SK-N-SH treated with all-trans-retinoic acid at 6 μM for 48 hours (cell line): ENCODE measurements around the gene TNS3.

Source experiments
- ATAC-seq: fragments of 200-7000 bp; cut with Tn5 transposase; 3 replicates; pipeline ENCODE4 v1.9.1; 2020; ENCODE audit warnings: mild to moderate bottlenecking, moderate library complexity
- ARNTL ChIP-seq: fragments of 450-650 bp; formaldehyde crosslinking; IDR thresholded peaks from 2 replicates; pipeline ENCODE4 v1.5.0; 2020; ENCODE audit warnings: low read depth, mild to moderate bottlenecking, moderate library complexity, borderline replicate concordance
- BACH2 ChIP-seq: fragments of 250-450 bp; sonication (Bioruptor Pico); IDR thresholded peaks from 2 replicates; pipeline ENCODE4 v1.9.0; 2021; ENCODE audit warnings: mild to moderate bottlenecking, borderline replicate concordance
- CREB5 ChIP-seq: fragments of 250-450 bp; sonication (Bioruptor Pico); IDR thresholded peaks from 2 replicates; pipeline ENCODE4 v1.5.1; 2020; ENCODE audit warnings: low read depth, mild to moderate bottlenecking, moderate library complexity
- CSDC2 ChIP-seq: fragments of 250-450 bp; sonication (Bioruptor Pico); IDR thresholded peaks from 2 replicates; pipeline ENCODE4 v1.5.0; 2020; ENCODE audit warnings: mild to moderate bottlenecking, moderate library complexity
- ESRRG ChIP-seq: fragments of 250-450 bp; sonication (Bioruptor Pico); IDR thresholded peaks from 2 replicates; pipeline ENCODE4 v1.6.1; 2021; ENCODE audit warnings: mild to moderate bottlenecking
- GLIS3 ChIP-seq: fragments of 250-450 bp; sonication (Bioruptor Pico); IDR thresholded peaks from 2 replicates; pipeline ENCODE4 v1.5.0; 2020; ENCODE audit warnings: mild to moderate bottlenecking, moderate library complexity
- ISL1 ChIP-seq: fragments of 250-450 bp; sonication (Bioruptor Pico); IDR thresholded peaks from 2 replicates; pipeline ENCODE4 v2.1.2; 2022; ENCODE audit warnings: mild to moderate bottlenecking, moderate library complexity
- OSR1 ChIP-seq: fragments of 250-450 bp; sonication (Bioruptor Pico); IDR thresholded peaks from 2 replicates; pipeline ENCODE4 v1.8.0; 2022; ENCODE audit warnings: moderate library complexity, mild to moderate bottlenecking, inconsistent platforms
- PATZ1 ChIP-seq: fragments of 250-450 bp; sonication (Bioruptor Pico); IDR thresholded peaks from 2 replicates; pipeline ENCODE4 v1.8.0; 2020; ENCODE audit warnings: mild to moderate bottlenecking, moderate library complexity, borderline replicate concordance
- PPARA ChIP-seq: fragments of 250-450 bp; sonication (Bioruptor Pico); IDR thresholded peaks from 2 replicates; pipeline ENCODE4 v1.5.0; 2020; ENCODE audit warnings: mild to moderate bottlenecking, borderline replicate concordance
- RARB ChIP-seq: fragments of 250-450 bp; sonication (Bioruptor Pico); IDR thresholded peaks from 2 replicates; pipeline ENCODE4 v1.8.0; 2021; ENCODE audit warnings: mild to moderate bottlenecking, moderate library complexity
- SNAI2 ChIP-seq: fragments of 250-450 bp; sonication (Bioruptor Pico); IDR thresholded peaks from 2 replicates; pipeline ENCODE4 v1.5.0; 2020; ENCODE audit warnings: mild to moderate bottlenecking, moderate library complexity
- TOX ChIP-seq: fragments of 250-450 bp; sonication (Bioruptor Pico); IDR thresholded peaks from 2 replicates; pipeline ENCODE4 v1.8.0; 2021; ENCODE audit warnings: mild to moderate bottlenecking, moderate library complexity, borderline replicate concordance
- ZC3H10 ChIP-seq: fragments of 250-450 bp; sonication (Bioruptor Pico); IDR thresholded peaks from 2 replicates; pipeline ENCODE4 v1.5.1; 2021; ENCODE audit warnings: mild to moderate bottlenecking, moderate library complexity
- ZFP3 ChIP-seq: fragments of 250-450 bp; sonication (Bioruptor Pico); IDR thresholded peaks from 2 replicates; pipeline ENCODE4 v1.5.0; 2020; ENCODE audit warnings: mild to moderate bottlenecking, moderate library complexity
- ZFP30 ChIP-seq: fragments of 450-650 bp; formaldehyde crosslinking; IDR thresholded peaks from 2 replicates; pipeline ENCODE4 v1.5.0; 2022; ENCODE audit warnings: mild to moderate bottlenecking, moderate library complexity
- ZNF565 ChIP-seq: fragments of 450-650 bp; formaldehyde crosslinking; conservative IDR thresholded peaks from 2 replicates; pipeline ENCODE4 v1.5.0; 2020; ENCODE audit warnings: low read depth, mild to moderate bottlenecking, moderate library complexity
- ZNF70 ChIP-seq: fragments of 450-650 bp; formaldehyde crosslinking; IDR thresholded peaks from 2 replicates; pipeline ENCODE4 v1.5.0; 2020; ENCODE audit warnings: mild to moderate bottlenecking, moderate library complexity
- ZNF8 ChIP-seq: fragments of 450-650 bp; formaldehyde crosslinking; IDR thresholded peaks from 2 replicates; pipeline ENCODE4 v1.5.0; 2020; ENCODE audit warnings: mild to moderate bottlenecking, moderate library complexity
- TF ChIP-seq, protein P1 (sequence below): fragments of 250-450 bp; sonication (Bioruptor Pico); IDR thresholded peaks from 2 replicates; pipeline ENCODE4 v1.8.0; 2021; ENCODE audit warnings: low read depth, mild to moderate bottlenecking, moderate library complexity, borderline replicate concordance
- TF ChIP-seq, protein P2 (sequence below): fragments of 250-450 bp; sonication (Bioruptor Pico); IDR thresholded peaks from 2 replicates; pipeline ENCODE4 v1.5.1; 2021; ENCODE audit warnings: mild to moderate bottlenecking, moderate library complexity
- TF ChIP-seq, protein P3 (sequence below): fragments of 250-450 bp; sonication (Bioruptor Pico); IDR thresholded peaks from 2 replicates; pipeline ENCODE4 v1.5.0; 2020; ENCODE audit warnings: mild to moderate bottlenecking, moderate library complexity

The TNS3 gene

GRCh38 chr7:47557317-47557693, 24.6 kb downstream of the TNS3 start:
- ATAC-seq: no peak
- no peak for TF ChIP-seq ZC3H10
- TF ChIP-seq CREB5 (CRISPR knock-in tag): no peak
- no peak for TF ChIP-seq ZNF70 (CRISPR knock-in tag)
- TF ChIP-seq GLIS3 (CRISPR knock-in tag): no peak
- TF ChIP-seq ISL1 (CRISPR knock-in tag): no peak
- TF ChIP-seq ZFP30 (CRISPR knock-in tag): no peak

- ATAC-seq: peak; percentile 8; the same call in 1 of the 3 replicates
Measured at GRCh38 chr7:47556511-47557180, 25.3 kb downstream of the TNS3 start.

DNA sequence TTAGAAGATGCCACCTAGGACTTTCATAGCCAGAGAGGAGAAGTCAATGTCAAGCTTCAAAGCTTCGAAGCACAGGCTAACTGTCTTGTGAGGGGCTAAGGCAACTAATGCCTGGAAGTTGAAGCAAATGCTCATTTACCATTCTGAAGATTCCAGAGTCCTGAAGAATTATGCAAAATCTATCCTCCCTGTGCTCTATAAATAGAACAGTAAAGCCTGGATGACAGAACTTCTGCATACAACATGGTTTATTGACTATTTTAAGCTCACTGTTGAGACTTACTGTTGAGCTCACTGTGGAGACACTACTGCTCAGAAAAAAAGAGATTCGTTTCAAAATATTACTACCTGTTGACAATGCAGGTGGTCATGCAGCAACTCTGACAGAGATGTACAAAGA, 28.6 kb downstream of the TNS3 start:
- ATAC-seq: no peak
- TF ChIP-seq BACH2 (CRISPR knock-in tag) (no peak), CSDC2 (no peak), ZNF70 (CRISPR knock-in tag) (no peak), ZNF565 (CRISPR knock-in tag) (no peak), PPARA (CRISPR knock-in tag) (no peak), ZFP3 (CRISPR knock-in tag) (no peak), ARNTL (no peak), ESRRG (CRISPR knock-in tag) (no peak), RARB (no peak), OSR1 (CRISPR knock-in tag) (no peak), CREB5 (CRISPR knock-in tag) (no peak), SNAI2 (CRISPR knock-in tag) (no peak), ZNF8 (CRISPR knock-in tag) (no peak), ZFP30 (CRISPR knock-in tag) (no peak), PATZ1 (CRISPR knock-in tag) (no peak), ZC3H10 (no peak), ISL1 (CRISPR knock-in tag) (no peak)
- TF ChIP-seq, protein P1, sequence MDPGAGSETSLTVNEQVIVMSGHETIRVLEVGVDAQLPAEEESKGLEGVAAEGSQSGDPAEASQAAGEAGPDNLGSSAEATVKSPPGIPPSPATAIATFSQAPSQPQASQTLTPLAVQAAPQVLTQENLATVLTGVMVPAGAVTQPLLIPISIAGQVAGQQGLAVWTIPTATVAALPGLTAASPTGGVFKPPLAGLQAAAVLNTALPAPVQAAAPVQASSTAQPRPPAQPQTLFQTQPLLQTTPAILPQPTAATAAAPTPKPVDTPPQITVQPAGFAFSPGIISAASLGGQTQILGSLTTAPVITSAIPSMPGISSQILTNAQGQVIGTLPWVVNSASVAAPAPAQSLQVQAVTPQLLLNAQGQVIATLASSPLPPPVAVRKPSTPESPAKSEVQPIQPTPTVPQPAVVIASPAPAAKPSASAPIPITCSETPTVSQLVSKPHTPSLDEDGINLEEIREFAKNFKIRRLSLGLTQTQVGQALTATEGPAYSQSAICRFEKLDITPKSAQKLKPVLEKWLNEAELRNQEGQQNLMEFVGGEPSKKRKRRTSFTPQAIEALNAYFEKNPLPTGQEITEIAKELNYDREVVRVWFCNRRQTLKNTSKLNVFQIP (CRISPR knock-in tag): no peak
- TF ChIP-seq, protein P2, sequence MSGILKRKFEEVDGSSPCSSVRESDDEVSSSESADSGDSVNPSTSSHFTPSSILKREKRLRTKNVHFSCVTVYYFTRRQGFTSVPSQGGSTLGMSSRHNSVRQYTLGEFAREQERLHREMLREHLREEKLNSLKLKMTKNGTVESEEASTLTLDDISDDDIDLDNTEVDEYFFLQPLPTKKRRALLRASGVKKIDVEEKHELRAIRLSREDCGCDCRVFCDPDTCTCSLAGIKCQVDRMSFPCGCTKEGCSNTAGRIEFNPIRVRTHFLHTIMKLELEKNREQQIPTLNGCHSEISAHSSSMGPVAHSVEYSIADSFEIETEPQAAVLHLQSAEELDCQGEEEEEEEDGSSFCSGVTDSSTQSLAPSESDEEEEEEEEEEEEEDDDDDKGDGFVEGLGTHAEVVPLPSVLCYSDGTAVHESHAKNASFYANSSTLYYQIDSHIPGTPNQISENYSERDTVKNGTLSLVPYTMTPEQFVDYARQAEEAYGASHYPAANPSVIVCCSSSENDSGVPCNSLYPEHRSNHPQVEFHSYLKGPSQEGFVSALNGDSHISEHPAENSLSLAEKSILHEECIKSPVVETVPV (CRISPR knock-in tag): no peak
- TF ChIP-seq, protein P3, sequence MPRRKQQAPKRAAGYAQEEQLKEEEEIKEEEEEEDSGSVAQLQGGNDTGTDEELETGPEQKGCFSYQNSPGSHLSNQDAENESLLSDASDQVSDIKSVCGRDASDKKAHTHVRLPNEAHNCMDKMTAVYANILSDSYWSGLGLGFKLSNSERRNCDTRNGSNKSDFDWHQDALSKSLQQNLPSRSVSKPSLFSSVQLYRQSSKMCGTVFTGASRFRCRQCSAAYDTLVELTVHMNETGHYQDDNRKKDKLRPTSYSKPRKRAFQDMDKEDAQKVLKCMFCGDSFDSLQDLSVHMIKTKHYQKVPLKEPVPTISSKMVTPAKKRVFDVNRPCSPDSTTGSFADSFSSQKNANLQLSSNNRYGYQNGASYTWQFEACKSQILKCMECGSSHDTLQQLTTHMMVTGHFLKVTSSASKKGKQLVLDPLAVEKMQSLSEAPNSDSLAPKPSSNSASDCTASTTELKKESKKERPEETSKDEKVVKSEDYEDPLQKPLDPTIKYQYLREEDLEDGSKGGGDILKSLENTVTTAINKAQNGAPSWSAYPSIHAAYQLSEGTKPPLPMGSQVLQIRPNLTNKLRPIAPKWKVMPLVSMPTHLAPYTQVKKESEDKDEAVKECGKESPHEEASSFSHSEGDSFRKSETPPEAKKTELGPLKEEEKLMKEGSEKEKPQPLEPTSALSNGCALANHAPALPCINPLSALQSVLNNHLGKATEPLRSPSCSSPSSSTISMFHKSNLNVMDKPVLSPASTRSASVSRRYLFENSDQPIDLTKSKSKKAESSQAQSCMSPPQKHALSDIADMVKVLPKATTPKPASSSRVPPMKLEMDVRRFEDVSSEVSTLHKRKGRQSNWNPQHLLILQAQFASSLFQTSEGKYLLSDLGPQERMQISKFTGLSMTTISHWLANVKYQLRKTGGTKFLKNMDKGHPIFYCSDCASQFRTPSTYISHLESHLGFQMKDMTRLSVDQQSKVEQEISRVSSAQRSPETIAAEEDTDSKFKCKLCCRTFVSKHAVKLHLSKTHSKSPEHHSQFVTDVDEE (CRISPR knock-in tag): no peak

More at GRCh38 chr7:47556511-47557180, 25.3 kb downstream of the TNS3 start:
- TF ChIP-seq OSR1 (CRISPR knock-in tag) (no peak), ZNF8 (CRISPR knock-in tag) (no peak), GLIS3 (CRISPR knock-in tag) (no peak), PPARA (CRISPR knock-in tag) (no peak), ESRRG (CRISPR knock-in tag) (no peak), TOX (CRISPR knock-in tag) (no peak), RARB (no peak), ZC3H10 (no peak), ZFP3 (CRISPR knock-in tag) (no peak), ZFP30 (CRISPR knock-in tag) (no peak), BACH2 (CRISPR knock-in tag) (no peak)
- TF ChIP-seq, protein P2 (CRISPR knock-in tag): no peak
